Measurements from ENCODE around the gene GPR65. TPM values are rescaled to one million over a fixed set of nuclear protein-coding genes. Genes with fewer than 3 reads are reported as not detected.

GPR65 gene
- under 1 TPM in 3 of 4 donors, not detected in 1; 0.32 to 0.47 (median 0.38) TPM for total RNA-seq

- 43% methylated on average over 3 of the region's 3 CpGs for WGBS
- TF ChIP-seq POLR2A (IDR thresholded peaks at IDR 0.05) = peak in 1 of 2 donors; percentile 46
- TF ChIP-seq EP300 (IDR thresholded peaks at IDR 0.05) = no peak
- Histone ChIP-seq H3K9me3 (no peaks in the 10 kb centered on the region), H3K4me3 (peak within 1 kb of the TSS; percentile 0), H3K4me1 (no peaks in the 10 kb centered on the region), H3K27ac (no peak within 1 kb of the TSS), H3K36me3 (no peaks in the 10 kb centered on the region), H3K27me3 (no peaks in the 10 kb centered on the region)
- DNase-seq (ENCODE audit: low spot score in 2 of 2) = no peak
Measured at GRCh38 chr14:88005050-88005481, at the start of gene GPR65. Gene GPR65, plus strand, starts transcription at chr14:88005135. Its CDS starts 5,713 bp downstream, at chr14:88010848.

GRCh38 chr14:87955501-87955900 lies 49.4 kb upstream of the GPR65 start:
- H3K27me3 ChIP-seq = no peaks in the 10 kb centered on the region
- H3K36me3 ChIP-seq = peaks cover 14% of the 10 kb centered on the region
- no peak overlapping the region for H3K27ac ChIP-seq
- 78% methylated on average over 6 of the region's 6 CpGs for WGBS
- no peaks in the 10 kb centered on the region for H3K9me3 ChIP-seq
- TF ChIP-seq CTCF (IDR thresholded peaks at IDR 0.05) = no peak
- TF ChIP-seq POLR2A (IDR thresholded peaks at IDR 0.05) = no peak
- no peak for TF ChIP-seq POLR2AphosphoS5 (IDR thresholded peaks at IDR 0.05)
- no peak for TF ChIP-seq EP300 (IDR thresholded peaks at IDR 0.05)
- no peaks in the 10 kb centered on the region for H3K4me1 ChIP-seq
- H3K4me3 ChIP-seq = no peak overlapping the region
- DNase-seq (ENCODE audit: low spot score in 2 of 2) = no peak

GRCh38 chr14:87960013-87960787 lies 44.7 kb upstream of the GPR65 start:
- no peak for DNase-seq (ENCODE audit: low spot score in 2 of 2)

GRCh38 chr14:87961246-87961645 lies 43.7 kb upstream of the GPR65 start:
- H3K27me3 ChIP-seq = no peaks in the 10 kb centered on the region
- DNase-seq (ENCODE audit: low spot score in 2 of 2) = no peak
- peaks cover 38% of the 10 kb centered on the region for H3K36me3 ChIP-seq
- H3K27ac ChIP-seq = no peak overlapping the region
- H3K9me3 ChIP-seq = no peaks in the 10 kb centered on the region
- TF ChIP-seq POLR2AphosphoS5 (IDR thresholded peaks at IDR 0.05) = no peak
- no peak for TF ChIP-seq EP300 (IDR thresholded peaks at IDR 0.05)
- no peak for TF ChIP-seq POLR2A (IDR thresholded peaks at IDR 0.05)
- TF ChIP-seq CTCF (IDR thresholded peaks at IDR 0.05) = no peak
- H3K4me3 ChIP-seq = no peak overlapping the region
- H3K4me1 ChIP-seq = no peaks in the 10 kb centered on the region
- 93% methylated on average over 2 of the region's 2 CpGs for WGBS

More at GRCh38 chr14:87960013-87960787, 44.7 kb upstream of the GPR65 start:
- TF ChIP-seq POLR2AphosphoS5 (IDR thresholded peaks at IDR 0.05) = no peak
- no peak for TF ChIP-seq POLR2A (IDR thresholded peaks at IDR 0.05)
- TF ChIP-seq EP300 (IDR thresholded peaks at IDR 0.05) = no peak
- TF ChIP-seq CTCF (IDR thresholded peaks at IDR 0.05) = no peak
- Histone ChIP-seq H3K36me3 (peaks cover 38% of the 10 kb centered on the region), H3K27me3 (no peaks in the 10 kb centered on the region), H3K27ac (no peak overlapping the region), H3K4me1 (no peaks in the 10 kb centered on the region), H3K9me3 (no peaks in the 10 kb centered on the region), H3K4me3 (no peak overlapping the region)
- WGBS = 95% methylated on average over 5 of the region's 5 CpGs

- WGBS = 82% methylated on average over 3 of the region's 3 CpGs
- peaks cover 25% of the 10 kb centered on the region for H3K36me3 ChIP-seq
- H3K4me1 ChIP-seq = no peaks in the 10 kb centered on the region
- H3K4me3 ChIP-seq = no peak overlapping the region
- no peak for DNase-seq (ENCODE audit: low spot score in 2 of 2)
- TF ChIP-seq POLR2AphosphoS5 (IDR thresholded peaks at IDR 0.05) (no peak), CTCF (IDR thresholded peaks at IDR 0.05) (no peak), EP300 (IDR thresholded peaks at IDR 0.05) (no peak), POLR2A (IDR thresholded peaks at IDR 0.05) (no peak)
- no peaks in the 10 kb centered on the region for H3K27me3 ChIP-seq
- H3K27ac ChIP-seq = no peak overlapping the region
- H3K9me3 ChIP-seq = no peaks in the 10 kb centered on the region
Measured at GRCh38 chr14:87966816-87967215, 38.1 kb upstream of the GPR65 start.

Measured in suprapubic skin (tissue), 4 donors.